GM06990 (cell line): Measurements from ENCODE around the gene TSPOAP1.

Experiments used
- DNase-seq: peaks from one replicate; pipeline ENCODE4 v3.0.0-alpha.2; 2011; ENCODE audit not compliant: insufficient read length; ENCODE audit errors: extremely low read depth
- H3K27me3 ChIP-seq: replicated peaks from 2 replicates; pipeline ENCODE4 v1.6.0; 2011; ENCODE audit warnings: low read length; ENCODE audit not compliant: control insufficient read depth, insufficient read depth
- H3K36me3 ChIP-seq: 2 replicates; pipeline ENCODE4 v1.5.1; 2011; ENCODE audit warnings: low read length; ENCODE audit not compliant: control insufficient read depth, insufficient read depth
- H3K4me3 ChIP-seq: replicated peaks from 2 replicates; pipeline ENCODE4 v1.5.1; 2011; ENCODE audit warnings: low read depth, mild to moderate bottlenecking, control low read depth, low read length
- CTCF ChIP-seq: IDR thresholded peaks from 2 replicates; pipeline ENCODE4 v1.5.1; 2011; ENCODE audit warnings: low read length, control low read depth, mild to moderate bottlenecking, inconsistent platforms; ENCODE audit not compliant: insufficient read depth, poor library complexity, severe bottlenecking

TSPOAP1 gene

GRCh38 chr17:58272367-58273280 lies 56.0 kb downstream of the TSPOAP1 start:
- no peak for TF ChIP-seq CTCF
- DNase-seq = no peak
- Histone ChIP-seq H3K36me3 (no peaks in the 10 kb centered on the region), H3K27me3 (no peaks in the 10 kb centered on the region), H3K4me3 (no peak overlapping the region)

- Histone ChIP-seq H3K36me3 (no peaks in the 10 kb centered on the region), H3K27me3 (no peaks in the 10 kb centered on the region), H3K4me3 (no peak overlapping the region)
- DNase-seq = no peak
- no peak for TF ChIP-seq CTCF
Measured at GRCh38 chr17:58271216-58271931, 57.2 kb downstream of the TSPOAP1 start.

GRCh38 chr17:58270476-58271215 lies 57.9 kb downstream of the TSPOAP1 start:
- H3K36me3 ChIP-seq = no peaks in the 10 kb centered on the region
- H3K27me3 ChIP-seq = peaks cover 2% of the 10 kb centered on the region; the same call in 1 of the 2 replicates
- no peak for DNase-seq
- H3K4me3 ChIP-seq = no peak overlapping the region
- peak; percentile 40 for TF ChIP-seq CTCF

GRCh38 chr17:58269557-58270291 lies 58.9 kb downstream of the TSPOAP1 start:
- no peak overlapping the region for H3K4me3 ChIP-seq
- H3K27me3 ChIP-seq = peaks cover 2% of the 10 kb centered on the region; the same call in 1 of the 2 replicates
- no peaks in the 10 kb centered on the region for H3K36me3 ChIP-seq
- no peak for TF ChIP-seq CTCF
- no peak for DNase-seq
